Calu3 (cell line): Measurements from ENCODE around the gene WDR46. TPM values are rescaled to one million over a fixed set of nuclear protein-coding genes. Genes with fewer than 3 reads are reported as not detected.

ENCODE experiments used
- BruUV-seq: library from RNA; stranded (reverse); fragments of 400-500 nt; replicated peaks from 2 replicates; lab custom pipeline; 2021; lab: Mats Ljungman, UMichigan
- CTCF ChIA-PET: fragments of 300-600 bp; sonication (Branson Sonifier 250); formaldehyde crosslinking; loops from one replicate; lab custom pipeline; 2022; ENCODE audit warnings: antibody characterized with exemption; lab: Charles Lee
- DNase-seq: peaks from one replicate; pipeline ENCODE4 v3.0.0; 2022
- H3K27ac Mint-ChIP-seq: one replicate; pipeline ENCODE4 v1.8.0; 2022; ENCODE audit warnings: mixed read lengths; ENCODE audit not compliant: unreplicated experiment
- H3K27me3 Mint-ChIP-seq: one replicate; pipeline ENCODE4 v1.8.0; 2022; ENCODE audit warnings: mixed read lengths; ENCODE audit not compliant: unreplicated experiment
- H3K36me3 Mint-ChIP-seq: one replicate; pipeline ENCODE4 v1.8.0; 2022; ENCODE audit warnings: mild to moderate bottlenecking, moderate library complexity, mixed read lengths; ENCODE audit not compliant: insufficient read depth, unreplicated experiment
- H3K4me1 Mint-ChIP-seq: one replicate; pipeline ENCODE4 v1.8.0; 2022; ENCODE audit warnings: mild to moderate bottlenecking, low read depth, mixed read lengths; ENCODE audit not compliant: unreplicated experiment
- H3K4me3 Mint-ChIP-seq: one replicate; pipeline ENCODE4 v1.8.0; 2022; ENCODE audit warnings: mild to moderate bottlenecking, low read depth, moderate library complexity, mixed read lengths; ENCODE audit not compliant: unreplicated experiment
- H3K9me3 Mint-ChIP-seq: one replicate; pipeline ENCODE4 v1.8.0; 2022; ENCODE audit warnings: low read depth, mixed read lengths; ENCODE audit not compliant: unreplicated experiment
- CTCF ChIP-seq: fragments of 200-600 bp; IDR thresholded peaks from one replicate; pipeline ENCODE4 v1.8.0; 2022; ENCODE audit warnings: antibody characterized with exemption; ENCODE audit not compliant: unreplicated experiment
- intact Hi-C: fragments of 100-400 bp; cut with micrococcal nuclease; formaldehyde crosslinking; loops from one replicate; pipeline ENCODE4 v1.10.0; 2022; ENCODE audit not compliant: unreplicated experiment
- total RNA-seq: library from RNA; stranded (reverse); gene quantifications from 2 replicates; pipeline ENCODE4 v1.2.3, GENCODE V29; 2022

WDR46 gene
- total RNA-seq, 1 experiment from 2014 or later: 125 TPM

- intact Hi-C loops: no loop called here
- H3K27me3 Mint-ChIP-seq: no peaks in the 10 kb centered on the region
- BruUV-seq: no TSS peak
- DNase-seq: no peak
- H3K9me3 Mint-ChIP-seq: no peaks in the 10 kb centered on the region
- CTCF ChIA-PET: interaction anchor here (0.7 kb wide), 2 partner anchors 13 to 260 kb away, joined by 4 to 5 read pairs; partner anchors contain the start of gene WDR46
- H3K27ac Mint-ChIP-seq: no peak overlapping the region
- H3K4me1 Mint-ChIP-seq: peaks cover 24% of the 10 kb centered on the region
- no peak for TF ChIP-seq CTCF
- H3K36me3 Mint-ChIP-seq: peaks cover 82% of the 10 kb centered on the region
- H3K4me3 Mint-ChIP-seq: no peak overlapping the region
Observed at GRCh38 chr6:33301877-33302276, 12.8 kb upstream of the WDR46 start.

GRCh38 chr6:33299237-33299944, 10.4 kb upstream of the WDR46 start:
- peak; percentile 97 for DNase-seq
- Mint-ChIP-seq H3K9me3 (no peaks in the 10 kb centered on the region), H3K4me3 (peak overlapping the region; percentile 90), H3K27me3 (no peaks in the 10 kb centered on the region), H3K4me1 (peaks cover 25% of the 10 kb centered on the region), H3K27ac (peak overlapping the region; percentile 98), H3K36me3 (peaks cover 83% of the 10 kb centered on the region)
- TF ChIP-seq CTCF: peak; percentile 85
- BruUV-seq: TSS peak; percentile 92
- CTCF ChIA-PET: interaction anchor here (0.8 to 1.6 kb wide), 9 partner anchors 10 to 51 kb away, joined by 3 to 14 read pairs (median 6); partner anchors contain the start of genes B3GALT4, PFDN6, RPS18 and TAPBP
- intact Hi-C loops: no loop called here

DNA sequence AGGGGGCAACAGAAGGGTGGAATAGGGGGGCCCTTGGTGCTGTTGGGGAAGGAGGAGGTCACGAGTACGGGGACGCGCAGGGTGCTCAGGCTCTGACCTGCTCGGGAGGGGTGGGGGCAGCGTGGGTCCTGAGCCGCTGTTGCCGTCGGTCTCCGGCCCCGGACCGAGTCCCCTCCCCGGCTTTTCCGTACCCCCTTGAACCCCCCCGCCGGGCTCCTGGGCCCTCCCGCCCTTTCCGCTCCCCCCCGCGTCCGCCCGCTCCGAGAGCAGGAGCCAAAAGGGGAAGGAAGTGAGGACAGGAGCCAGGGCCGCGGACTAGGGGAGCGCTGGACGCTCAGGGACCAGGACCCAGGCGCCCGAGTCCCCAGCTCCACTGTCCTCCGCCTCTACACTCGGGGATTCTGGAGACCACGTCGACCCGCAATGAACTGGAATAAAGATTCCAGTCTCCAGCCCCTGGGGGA, 9.8 kb upstream of the WDR46 start, which contains the start of gene RGL2:
TSS of gene RGL2 (minus strand) at position 170 of the 464 bp plus-strand sequence. CDS start 332 bp downstream, outside the sequence.
- H3K4me1 Mint-ChIP-seq: peaks cover 25% of the 10 kb centered on the region
- peak within 1 kb of the TSS; percentile 98 for H3K27ac Mint-ChIP-seq
- DNase-seq: peak; percentile 79
- no TSS peak for BruUV-seq
- H3K36me3 Mint-ChIP-seq: peaks cover 88% of the 10 kb centered on the region
- no peak for TF ChIP-seq CTCF
- no peaks in the 10 kb centered on the region for H3K9me3 Mint-ChIP-seq
- H3K27me3 Mint-ChIP-seq: no peaks in the 10 kb centered on the region
- intact Hi-C loops: no loop called here
- peak within 1 kb of the TSS; percentile 90 for H3K4me3 Mint-ChIP-seq
- CTCF ChIA-PET: interaction anchor here (0.8 to 2.0 kb wide), 7 partner anchors 10 to 51 kb away, joined by 3 to 14 read pairs (median 6); partner anchors contain the start of genes B3GALT4, PFDN6, RPS18 and TAPBP

DNA sequence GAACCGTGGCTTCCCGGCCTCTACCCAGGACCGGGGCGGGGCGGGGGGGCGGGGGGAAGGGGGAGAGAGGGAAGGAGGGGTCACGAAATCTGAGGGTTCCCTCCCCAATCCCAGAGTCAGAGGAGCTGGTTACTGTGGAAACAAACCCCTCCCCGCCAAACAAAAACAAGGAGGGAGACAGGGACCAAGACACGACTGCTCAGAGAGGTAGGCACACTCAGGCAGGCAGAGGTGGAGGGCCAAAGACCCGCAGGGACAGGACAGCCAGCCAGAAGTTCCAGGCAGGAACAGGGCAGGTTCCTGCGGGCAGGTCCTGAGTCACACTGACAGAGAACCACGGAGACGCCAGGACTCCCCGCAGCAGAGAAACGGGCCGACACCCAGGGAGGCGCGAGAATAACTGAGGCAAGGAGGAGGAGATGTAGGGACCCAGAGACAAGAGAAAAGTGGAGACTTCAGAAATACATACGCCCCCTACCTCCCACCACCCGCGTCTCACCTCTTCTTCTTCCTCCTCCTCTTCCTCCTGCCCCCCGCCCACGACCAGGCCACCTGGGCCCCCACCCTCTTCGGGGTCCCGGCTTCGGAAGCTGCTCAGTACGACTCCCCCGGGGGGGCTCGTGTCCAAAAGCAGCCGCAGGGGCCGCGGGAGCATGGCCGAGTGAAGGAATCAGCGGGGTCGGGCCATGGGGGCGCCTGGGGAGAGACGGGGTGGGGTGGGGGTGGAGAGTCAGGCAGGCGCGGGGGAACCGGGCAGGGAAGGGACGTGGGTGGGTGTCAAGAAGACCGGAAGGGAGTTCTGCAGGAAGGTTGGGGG, 9.1 kb upstream of the WDR46 start:
- DNase-seq: peak; percentile 87
- H3K4me1 Mint-ChIP-seq: peaks cover 25% of the 10 kb centered on the region
- CTCF ChIA-PET: interaction anchor here (0.6 to 2.1 kb wide), 8 partner anchors 9 to 1416 kb away, joined by 3 to 10 read pairs (median 4); partner anchors contain the start of genes B3GALT4, PFDN6, RPS18 and VPS52
- no TSS peak for BruUV-seq
- peaks cover 86% of the 10 kb centered on the region for H3K36me3 Mint-ChIP-seq
- intact Hi-C loops: loop anchor here (1.0 kb wide), 1 partner anchor 9 kb away; the partner anchor contains the start of genes PFDN6 and WDR46
- TF ChIP-seq CTCF: no peak
- H3K9me3 Mint-ChIP-seq: no peaks in the 10 kb centered on the region
- peak overlapping the region; percentile 98 for H3K27ac Mint-ChIP-seq
- peak overlapping the region; percentile 90 for H3K4me3 Mint-ChIP-seq
- H3K27me3 Mint-ChIP-seq: no peaks in the 10 kb centered on the region
